Uterine smooth muscle cell (primary cell): ENCODE results near the gene AP2A1. TPM values are rescaled to one million over a fixed set of nuclear protein-coding genes. Genes with fewer than 3 reads are reported as not detected.

Source experiments
- total RNA-seq: library from RNA; depleted of rRNA; stranded (reverse); fragments of >200 nt; gene quantifications from 2 replicates; pipeline ENCODE4 v1.2.3, GENCODE V29; 2014

Gene AP2A1
- 76.3 and 88.5 TPM in 2 replicates for total RNA-seq

DNA sequence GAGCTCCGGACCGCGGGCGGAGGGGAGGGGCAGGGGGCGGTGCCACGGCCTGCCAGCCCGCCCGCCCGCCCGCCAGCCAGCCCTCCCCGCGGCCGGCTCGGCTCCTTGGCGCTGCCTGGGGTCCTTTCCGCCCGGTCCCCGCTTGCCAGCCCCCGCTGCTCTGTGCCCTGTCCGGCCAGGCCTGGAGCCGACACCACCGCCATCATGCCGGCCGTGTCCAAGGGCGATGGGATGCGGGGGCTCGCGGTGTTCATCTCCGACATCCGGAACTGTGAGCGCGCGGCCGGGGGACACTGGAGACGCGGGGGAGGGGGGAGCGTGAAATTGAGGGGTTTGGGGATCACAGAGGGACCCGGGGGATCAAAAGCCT, at the start of gene AP2A1:
AP2A1 (plus strand) TSS at position 72 of the 370 bp plus-strand sequence; CDS start at position 205, 133 bp downstream.

DNA sequence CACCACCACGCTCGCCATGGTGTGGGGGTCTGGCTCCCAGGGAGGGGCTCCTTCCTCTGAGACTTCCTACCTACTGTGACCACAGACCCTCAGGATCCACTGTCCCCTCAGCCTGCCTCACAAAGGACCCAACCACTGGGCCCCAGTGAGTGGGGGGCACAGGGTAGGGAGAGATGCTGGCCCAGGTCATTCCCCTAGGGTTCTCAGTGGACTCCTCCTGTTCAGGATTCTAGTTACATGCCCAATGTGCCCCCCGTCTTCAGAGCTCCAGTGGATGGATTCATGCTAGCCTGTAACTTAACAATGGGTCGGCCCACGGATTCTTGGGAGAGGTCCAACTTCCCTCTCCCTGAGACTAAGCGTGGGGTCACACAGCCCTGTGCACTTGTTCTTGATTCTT, 3.6 kb upstream of the AP2A1 start, which contains the start of gene TSKS:
TSKS (minus strand) TSS at position 77 of the 400 bp plus-strand sequence; CDS start at position 18, 59 bp downstream.

DNA sequence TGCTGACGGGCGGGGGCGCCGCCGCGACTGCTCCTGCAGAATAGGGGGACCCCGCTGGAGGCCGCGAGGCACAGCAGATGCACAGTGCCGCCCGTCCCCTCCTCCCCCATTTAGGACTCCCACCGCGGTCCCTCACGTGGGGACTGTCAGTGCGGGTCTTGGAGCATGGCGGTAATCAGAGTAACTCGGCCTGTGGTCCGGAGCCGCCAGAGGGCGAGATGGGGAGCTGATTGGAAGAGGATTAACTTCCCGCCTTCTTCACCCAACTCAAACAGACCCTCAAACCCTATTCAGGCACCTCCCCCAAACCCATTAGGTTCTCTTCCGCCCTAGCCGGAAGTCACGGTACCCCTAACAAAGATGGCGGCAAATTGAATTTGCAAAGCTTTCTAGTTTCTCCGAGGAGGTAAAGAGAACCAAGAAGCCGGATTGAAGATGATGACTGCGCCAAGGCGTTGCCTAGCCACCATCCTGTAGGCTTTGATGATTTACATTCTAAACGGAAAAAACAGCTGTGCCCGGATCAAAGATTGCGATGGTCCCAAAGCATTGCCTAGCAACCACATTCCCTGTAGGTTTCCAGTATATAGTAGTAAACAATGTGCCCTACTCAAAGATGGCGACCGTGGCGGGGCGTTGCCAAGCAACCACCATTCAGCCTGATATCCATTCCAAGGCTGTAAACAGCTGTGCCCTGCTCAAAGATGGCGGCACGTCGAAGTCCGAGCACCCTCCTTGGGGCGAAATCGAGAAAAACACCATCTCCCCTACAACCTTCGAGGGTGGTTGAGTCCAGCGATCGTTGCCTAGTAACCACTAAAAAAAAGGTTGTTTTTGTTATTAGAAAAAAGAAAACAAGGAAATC, 46.4 kb downstream of the AP2A1 start, which contains the start of gene FUZ:
FUZ (minus strand) TSS at position 296 of the 865 bp plus-strand sequence; CDS start at position 110, 186 bp downstream.

DNA sequence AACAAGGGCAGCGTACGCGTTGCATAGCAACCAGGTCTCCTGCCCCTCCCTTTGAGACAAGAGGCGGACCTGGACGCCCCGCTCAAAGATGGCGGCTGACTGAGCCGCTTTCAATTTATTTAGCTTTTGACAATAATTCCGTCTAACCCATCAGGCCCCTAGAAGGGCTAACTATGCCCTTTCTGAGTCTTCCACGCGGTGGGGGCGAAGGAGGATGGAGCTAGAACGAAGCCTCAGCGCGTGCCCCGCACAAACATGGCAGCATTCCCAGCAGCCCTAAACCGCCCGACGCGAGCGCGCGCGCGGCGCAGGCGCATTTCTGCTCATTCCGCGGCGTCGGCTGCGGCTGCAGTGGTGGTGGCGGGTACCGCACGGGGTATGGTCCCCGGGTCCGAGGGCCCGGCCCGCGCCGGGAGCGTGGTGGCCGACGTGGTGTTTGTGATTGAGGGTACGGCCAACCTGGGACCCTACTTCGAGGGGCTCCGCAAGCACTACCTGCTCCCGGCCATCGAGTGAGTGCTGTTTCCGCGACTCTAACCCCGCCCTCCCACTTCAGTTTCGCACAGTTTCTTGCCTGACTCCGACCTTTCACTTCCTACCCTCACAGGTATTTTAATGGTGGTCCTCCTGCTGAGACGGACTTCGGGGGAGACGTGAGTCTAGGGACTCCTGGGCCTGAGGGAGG, 51.3 kb downstream of the AP2A1 start, which contains the start of gene MED25:
MED25 (plus strand) TSS at position 326 of the 685 bp plus-strand sequence; CDS start at position 379, 53 bp downstream.

DNA sequence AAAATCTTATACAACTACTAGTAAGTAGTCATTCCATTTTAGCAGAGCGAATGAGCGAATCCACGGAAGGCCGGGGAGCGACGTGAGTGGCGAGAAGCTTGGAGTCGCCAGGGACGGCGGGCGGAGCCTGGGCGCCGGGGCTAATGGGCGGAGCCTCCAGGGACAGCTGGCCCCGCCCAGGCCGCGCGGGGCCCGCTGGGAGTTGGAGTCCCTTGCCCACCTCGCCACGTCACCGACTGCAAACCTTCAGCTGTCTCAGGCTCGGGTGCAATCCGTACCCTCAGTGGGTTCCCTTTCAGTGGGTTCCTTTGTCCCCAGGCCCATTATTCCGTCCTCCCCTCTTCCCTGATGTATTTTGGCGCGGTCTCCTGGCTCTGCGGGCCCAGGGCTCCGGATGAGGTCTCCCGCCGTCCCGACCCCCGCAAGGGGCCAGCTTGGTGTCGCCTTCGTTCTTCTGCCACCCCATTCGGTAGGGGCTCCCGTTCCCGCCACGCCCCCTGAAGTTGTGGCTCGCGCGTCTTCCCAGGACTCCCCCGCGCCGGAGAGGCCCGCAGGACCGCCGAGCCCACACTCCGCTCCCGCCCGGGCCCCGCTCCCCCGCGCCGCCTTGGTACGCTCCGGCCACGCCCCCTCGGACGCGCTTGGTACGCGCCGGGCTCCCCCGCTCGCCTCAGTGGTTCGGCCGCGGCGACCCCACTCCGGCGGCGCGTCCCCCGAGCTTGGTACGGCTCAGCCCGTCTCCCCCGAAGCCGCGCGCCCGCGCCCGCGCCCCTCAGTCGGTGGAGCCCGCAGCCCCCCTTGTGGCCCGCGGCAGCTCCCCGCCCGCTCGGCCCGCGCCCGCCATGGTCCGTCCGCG, 83.9 kb downstream of the AP2A1 start, which contains the start of gene PTOV1:
PTOV1 (plus strand) TSS at position 673 of the 856 bp plus-strand sequence.

Other genes starting within 250 kb of the AP2A1 start
- 136 and 287 TPM in 2 replicates for gene RCN3, start 239.0 kb upstream of the AP2A1 start, total RNA-seq
- gene NOSIP, start 186.4 kb upstream of the AP2A1 start, total RNA-seq: 58.2 and 78.7 TPM in 2 replicates
- 0.33 and 0.75 TPM in 2 replicates for gene PRRG2, start 185.7 kb upstream of the AP2A1 start, total RNA-seq
- gene PRR12, start 175.8 kb upstream of the AP2A1 start, total RNA-seq: 2.4 and 3.1 TPM in 2 replicates
- 41.3 and 58.6 TPM in 2 replicates for gene RRAS, start 126.9 kb upstream of the AP2A1 start, total RNA-seq
- gene SCAF1, start 124.8 kb upstream of the AP2A1 start, total RNA-seq: 17.3 and 18.1 TPM in 2 replicates
- 43.1 and 45.6 TPM in 2 replicates for gene IRF3, start 101.1 kb upstream of the AP2A1 start, total RNA-seq
- 3.2 and 7.5 TPM in 2 replicates for gene BCL2L12, start 101.1 kb upstream of the AP2A1 start, total RNA-seq
- gene PRMT1, start 89.7 kb upstream of the AP2A1 start, total RNA-seq: 325 and 532 TPM in 2 replicates
- gene ADM5, start 77.4 kb upstream of the AP2A1 start, total RNA-seq: 0.66 and 0.87 TPM in 2 replicates
- gene CPT1C, start 75.9 kb upstream of the AP2A1 start, total RNA-seq: 15.6 and 25.6 TPM in 2 replicates
- 0.12 TPM in 1 of 2 replicates, not detected in the other for gene TSKS, start 3.7 kb upstream of the AP2A1 start, total RNA-seq
- gene FUZ, start 46.3 kb downstream of the AP2A1 start, total RNA-seq: 19.0 and 25.4 TPM in 2 replicates
- 17.6 and 20.6 TPM in 2 replicates for gene MED25, start 51.3 kb downstream of the AP2A1 start, total RNA-seq
- gene PTOV1, start 84.2 kb downstream of the AP2A1 start, total RNA-seq: 44.5 and 60.0 TPM in 2 replicates
- gene PNKP, start 100.6 kb downstream of the AP2A1 start, total RNA-seq: 67.9 and 72.8 TPM in 2 replicates
- gene AKT1S1, start 110.4 kb downstream of the AP2A1 start, total RNA-seq: 7.5 and 10.4 TPM in 2 replicates
- 11.6 and 14.7 TPM in 2 replicates for gene TBC1D17, start 110.7 kb downstream of the AP2A1 start, total RNA-seq
- gene IL4I1, start 129.9 kb downstream of the AP2A1 start, total RNA-seq: 1.2 and 1.3 TPM in 2 replicates
- 5.1 and 7.9 TPM in 2 replicates for gene ATF5, start 162.2 kb downstream of the AP2A1 start, total RNA-seq
- gene NUP62, start 162.5 kb downstream of the AP2A1 start, total RNA-seq: 20.6 and 32.6 TPM in 2 replicates
- not detected in 2 replicates for gene SIGLEC11, start 194.2 kb downstream of the AP2A1 start, total RNA-seq